ENCODE measurements around the gene COPS9. TPM values are rescaled to one million over a fixed set of nuclear protein-coding genes. Genes with fewer than 3 reads are reported as not detected.
A peak's percentile ranks its signal among the peaks of the same experiment; 100 is the strongest.

Gene COPS9
- total and polyA plus RNA-seq, 2 experiments from 2014 or later = 91.7 to 629 TPM

DNA sequence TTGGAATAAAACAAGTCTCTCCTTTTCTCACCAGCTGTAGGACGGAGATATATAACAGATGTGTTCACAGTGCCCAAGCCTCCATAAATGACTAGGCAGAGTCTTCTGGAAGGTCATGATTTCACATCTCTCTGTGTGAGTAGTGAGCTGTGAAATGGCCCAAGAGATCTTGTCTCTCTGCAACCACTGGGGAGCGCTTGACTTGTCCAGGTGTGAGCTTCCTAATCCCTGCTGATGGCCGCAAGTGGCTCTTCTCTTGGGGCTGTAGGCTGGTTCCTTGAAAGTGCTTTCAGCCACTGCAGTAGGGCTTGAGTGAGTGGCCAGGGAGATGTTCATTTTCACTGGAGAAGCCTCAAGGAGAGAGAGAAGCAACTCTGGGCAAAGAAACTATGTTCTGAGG lies 42.5 kb upstream of the COPS9 start:
- H4K20me1 ChIP-seq (replicated peaks; ENCODE audit: insufficient read depth) = no peaks in the 10 kb centered on the region
- no peak overlapping the region for H3K4me2 ChIP-seq
- Mint-ChIP-seq H3K4me3 (no peak overlapping the region), H3K4me1 (no peaks in the 10 kb centered on the region), H3K36me3 (ENCODE audit: low read depth) (no peaks in the 10 kb centered on the region), H3K27me3 (ENCODE audit: insufficient read depth, low read depth, poor library complexity) (peaks cover 5% of the 10 kb centered on the region), H3K9me3 (no peaks in the 10 kb centered on the region), H3K27ac (no peak overlapping the region)
- TF ChIP-seq ZNF114 (CRISPR knock-in tag; IDR thresholded peaks at IDR 0.05) (no peak), CREB1 (CRISPR knock-in tag; IDR thresholded peaks at IDR 0.05; ENCODE audit: low read depth) (no peak), EZH2phosphoT487 (IDR thresholded peaks at IDR 0.05; ENCODE audit: unreplicated experiment) (no peak), EZH2 (IDR thresholded peaks at IDR 0.05; ENCODE audit: low read depth, unreplicated experiment) (no peak)
- TF ChIP-seq, protein P1, sequence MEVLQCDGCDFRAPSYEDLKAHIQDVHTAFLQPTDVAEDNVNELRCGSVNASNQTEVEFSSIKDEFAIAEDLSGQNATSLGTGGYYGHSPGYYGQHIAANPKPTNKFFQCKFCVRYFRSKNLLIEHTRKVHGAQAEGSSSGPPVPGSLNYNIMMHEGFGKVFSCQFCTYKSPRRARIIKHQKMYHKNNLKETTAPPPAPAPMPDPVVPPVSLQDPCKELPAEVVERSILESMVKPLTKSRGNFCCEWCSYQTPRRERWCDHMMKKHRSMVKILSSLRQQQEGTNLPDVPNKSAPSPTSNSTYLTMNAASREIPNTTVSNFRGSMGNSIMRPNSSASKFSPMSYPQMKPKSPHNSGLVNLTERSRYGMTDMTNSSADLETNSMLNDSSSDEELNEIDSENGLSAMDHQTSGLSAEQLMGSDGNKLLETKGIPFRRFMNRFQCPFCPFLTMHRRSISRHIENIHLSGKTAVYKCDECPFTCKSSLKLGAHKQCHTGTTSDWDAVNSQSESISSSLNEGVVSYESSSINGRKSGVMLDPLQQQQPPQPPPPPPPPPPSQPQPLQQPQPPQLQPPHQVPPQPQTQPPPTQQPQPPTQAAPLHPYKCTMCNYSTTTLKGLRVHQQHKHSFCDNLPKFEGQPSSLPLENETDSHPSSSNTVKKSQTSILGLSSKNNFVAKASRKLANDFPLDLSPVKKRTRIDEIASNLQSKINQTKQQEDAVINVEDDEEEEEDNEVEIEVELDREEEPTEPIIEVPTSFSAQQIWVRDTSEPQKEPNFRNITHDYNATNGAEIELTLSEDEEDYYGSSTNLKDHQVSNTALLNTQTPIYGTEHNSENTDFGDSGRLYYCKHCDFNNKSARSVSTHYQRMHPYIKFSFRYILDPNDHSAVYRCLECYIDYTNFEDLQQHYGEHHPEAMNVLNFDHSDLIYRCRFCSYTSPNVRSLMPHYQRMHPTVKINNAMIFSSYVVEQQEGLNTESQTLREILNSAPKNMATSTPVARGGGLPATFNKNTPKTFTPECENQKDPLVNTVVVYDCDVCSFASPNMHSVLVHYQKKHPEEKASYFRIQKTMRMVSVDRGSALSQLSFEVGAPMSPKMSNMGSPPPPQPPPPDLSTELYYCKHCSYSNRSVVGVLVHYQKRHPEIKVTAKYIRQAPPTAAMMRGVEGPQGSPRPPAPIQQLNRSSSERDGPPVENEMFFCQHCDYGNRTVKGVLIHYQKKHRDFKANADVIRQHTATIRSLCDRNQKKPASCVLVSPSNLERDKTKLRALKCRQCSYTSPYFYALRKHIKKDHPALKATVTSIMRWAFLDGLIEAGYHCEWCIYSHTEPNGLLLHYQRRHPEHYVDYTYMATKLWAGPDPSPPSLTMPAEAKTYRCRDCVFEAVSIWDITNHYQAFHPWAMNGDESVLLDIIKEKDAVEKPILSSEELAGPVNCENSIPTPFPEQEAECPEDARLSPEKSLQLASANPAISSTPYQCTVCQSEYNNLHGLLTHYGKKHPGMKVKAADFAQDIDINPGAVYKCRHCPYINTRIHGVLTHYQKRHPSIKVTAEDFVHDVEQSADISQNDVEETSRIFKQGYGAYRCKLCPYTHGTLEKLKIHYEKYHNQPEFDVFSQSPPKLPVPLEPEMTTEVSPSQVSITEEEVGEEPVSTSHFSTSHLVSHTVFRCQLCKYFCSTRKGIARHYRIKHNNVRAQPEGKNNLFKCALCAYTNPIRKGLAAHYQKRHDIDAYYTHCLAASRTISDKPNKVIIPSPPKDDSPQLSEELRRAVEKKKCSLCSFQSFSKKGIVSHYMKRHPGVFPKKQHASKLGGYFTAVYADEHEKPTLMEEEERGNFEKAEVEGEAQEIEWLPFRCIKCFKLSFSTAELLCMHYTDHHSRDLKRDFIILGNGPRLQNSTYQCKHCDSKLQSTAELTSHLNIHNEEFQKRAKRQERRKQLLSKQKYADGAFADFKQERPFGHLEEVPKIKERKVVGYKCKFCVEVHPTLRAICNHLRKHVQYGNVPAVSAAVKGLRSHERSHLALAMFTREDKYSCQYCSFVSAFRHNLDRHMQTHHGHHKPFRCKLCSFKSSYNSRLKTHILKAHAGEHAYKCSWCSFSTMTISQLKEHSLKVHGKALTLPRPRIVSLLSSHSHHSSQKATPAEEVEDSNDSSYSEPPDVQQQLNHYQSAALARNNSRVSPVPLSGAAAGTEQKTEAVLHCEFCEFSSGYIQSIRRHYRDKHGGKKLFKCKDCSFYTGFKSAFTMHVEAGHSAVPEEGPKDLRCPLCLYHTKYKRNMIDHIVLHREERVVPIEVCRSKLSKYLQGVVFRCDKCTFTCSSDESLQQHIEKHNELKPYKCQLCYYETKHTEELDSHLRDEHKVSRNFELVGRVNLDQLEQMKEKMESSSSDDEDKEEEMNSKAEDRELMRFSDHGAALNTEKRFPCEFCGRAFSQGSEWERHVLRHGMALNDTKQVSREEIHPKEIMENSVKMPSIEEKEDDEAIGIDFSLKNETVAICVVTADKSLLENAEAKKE (CRISPR knock-in tag; IDR thresholded peaks at IDR 0.05) = no peak
- TF ChIP-seq, protein P2, sequence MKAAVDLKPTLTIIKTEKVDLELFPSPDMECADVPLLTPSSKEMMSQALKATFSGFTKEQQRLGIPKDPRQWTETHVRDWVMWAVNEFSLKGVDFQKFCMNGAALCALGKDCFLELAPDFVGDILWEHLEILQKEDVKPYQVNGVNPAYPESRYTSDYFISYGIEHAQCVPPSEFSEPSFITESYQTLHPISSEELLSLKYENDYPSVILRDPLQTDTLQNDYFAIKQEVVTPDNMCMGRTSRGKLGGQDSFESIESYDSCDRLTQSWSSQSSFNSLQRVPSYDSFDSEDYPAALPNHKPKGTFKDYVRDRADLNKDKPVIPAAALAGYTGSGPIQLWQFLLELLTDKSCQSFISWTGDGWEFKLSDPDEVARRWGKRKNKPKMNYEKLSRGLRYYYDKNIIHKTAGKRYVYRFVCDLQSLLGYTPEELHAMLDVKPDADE (IDR thresholded peaks at IDR 0.05) = no peak
- TF ChIP-seq, protein P3, sequence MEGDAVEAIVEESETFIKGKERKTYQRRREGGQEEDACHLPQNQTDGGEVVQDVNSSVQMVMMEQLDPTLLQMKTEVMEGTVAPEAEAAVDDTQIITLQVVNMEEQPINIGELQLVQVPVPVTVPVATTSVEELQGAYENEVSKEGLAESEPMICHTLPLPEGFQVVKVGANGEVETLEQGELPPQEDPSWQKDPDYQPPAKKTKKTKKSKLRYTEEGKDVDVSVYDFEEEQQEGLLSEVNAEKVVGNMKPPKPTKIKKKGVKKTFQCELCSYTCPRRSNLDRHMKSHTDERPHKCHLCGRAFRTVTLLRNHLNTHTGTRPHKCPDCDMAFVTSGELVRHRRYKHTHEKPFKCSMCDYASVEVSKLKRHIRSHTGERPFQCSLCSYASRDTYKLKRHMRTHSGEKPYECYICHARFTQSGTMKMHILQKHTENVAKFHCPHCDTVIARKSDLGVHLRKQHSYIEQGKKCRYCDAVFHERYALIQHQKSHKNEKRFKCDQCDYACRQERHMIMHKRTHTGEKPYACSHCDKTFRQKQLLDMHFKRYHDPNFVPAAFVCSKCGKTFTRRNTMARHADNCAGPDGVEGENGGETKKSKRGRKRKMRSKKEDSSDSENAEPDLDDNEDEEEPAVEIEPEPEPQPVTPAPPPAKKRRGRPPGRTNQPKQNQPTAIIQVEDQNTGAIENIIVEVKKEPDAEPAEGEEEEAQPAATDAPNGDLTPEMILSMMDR (conservative IDR thresholded peaks at IDR 0.05; ENCODE audit: low read depth in 2 of 2) = peak in 1 of 2 experiments; percentile 56; a peak in 2 of 4 replicates
- ATAC-seq (peak; percentile 75), DNase-seq (ENCODE audit: low spot score) (peak; percentile 51)
- H3K27me3 ChIP-seq (ENCODE audit: insufficient read depth) = no peaks in the 10 kb centered on the region
- H3K4me3 ChIP-seq = no peak overlapping the region
- no peak overlapping the region for H2AFZ ChIP-seq
- H3K9me2 ChIP-seq (ENCODE audit: insufficient read depth) = no peaks in the 10 kb centered on the region
- H3K27ac ChIP-seq (ENCODE audit: low read depth) = no peak overlapping the region
- H3K36me3 ChIP-seq (ENCODE audit: insufficient read depth) = no peaks in the 10 kb centered on the region
- no peaks in the 10 kb centered on the region for H3K79me2 ChIP-seq (replicated peaks; ENCODE audit: insufficient read depth)
- no peaks in the 10 kb centered on the region for H3F3A ChIP-seq (replicated peaks; ENCODE audit: low read depth)
- no peaks in the 10 kb centered on the region for H3K4me1 ChIP-seq (ENCODE audit: insufficient read depth)

Data from GM23338 (cell line).